ENCODE data around the gene POLR2I. TPM values are rescaled to one million over a fixed set of nuclear protein-coding genes. Genes with fewer than 3 reads are reported as not detected.

POLR2I gene
- total RNA-seq, 2 donors from 2014 or later, result 102 to 132 TPM

DNA sequence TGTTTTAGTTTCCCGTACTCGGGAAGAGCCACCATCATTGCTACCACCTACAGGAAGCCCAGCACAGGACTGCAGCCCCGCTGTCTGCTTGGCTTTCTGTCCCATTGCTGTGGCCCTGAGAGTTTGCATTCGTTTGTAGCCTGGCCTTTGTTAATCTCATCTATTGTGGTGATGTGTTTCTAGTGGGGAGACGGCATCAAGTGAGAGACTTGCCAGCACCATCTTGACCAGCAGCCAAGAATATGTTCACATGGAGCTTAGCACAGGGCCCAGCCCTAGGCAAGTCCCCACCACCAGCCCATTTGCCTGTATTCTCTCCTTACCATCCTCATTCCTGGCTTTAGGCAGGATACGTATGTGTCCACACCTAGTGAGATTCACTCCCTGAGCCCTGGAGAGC is 21.0 kb downstream of the POLR2I start:
- H3K4me1 ChIP-seq (ENCODE audit: control insufficient read depth, insufficient read depth, low read length), result no peaks in the 10 kb centered on the region
- H3K9me3 ChIP-seq (ENCODE audit: control insufficient read depth, low read length), result no peaks in the 10 kb centered on the region
- H3K36me3 ChIP-seq (ENCODE audit: control insufficient read depth, insufficient read depth, low read length), result peaks cover 58% of the 10 kb centered on the region
- H3K4me3 Mint-ChIP-seq, result no peak overlapping the region
- WGBS, 2 experiments (ENCODE audit: insufficient coverage in 1 of 2, insufficient read length in 1 of 2), result 86 to 100% methylated on average over 1 to 6 of the region's 6 CpGs
- H3K27me3 ChIP-seq (ENCODE audit: control insufficient read depth, insufficient read depth, low read length, poor library complexity, severe bottlenecking), result no peaks in the 10 kb centered on the region
- DNase-seq, result no peak
- no peaks in the 10 kb centered on the region for H3K27me3 Mint-ChIP-seq (ENCODE audit: insufficient read depth)
- TF ChIP-seq, protein P1, sequence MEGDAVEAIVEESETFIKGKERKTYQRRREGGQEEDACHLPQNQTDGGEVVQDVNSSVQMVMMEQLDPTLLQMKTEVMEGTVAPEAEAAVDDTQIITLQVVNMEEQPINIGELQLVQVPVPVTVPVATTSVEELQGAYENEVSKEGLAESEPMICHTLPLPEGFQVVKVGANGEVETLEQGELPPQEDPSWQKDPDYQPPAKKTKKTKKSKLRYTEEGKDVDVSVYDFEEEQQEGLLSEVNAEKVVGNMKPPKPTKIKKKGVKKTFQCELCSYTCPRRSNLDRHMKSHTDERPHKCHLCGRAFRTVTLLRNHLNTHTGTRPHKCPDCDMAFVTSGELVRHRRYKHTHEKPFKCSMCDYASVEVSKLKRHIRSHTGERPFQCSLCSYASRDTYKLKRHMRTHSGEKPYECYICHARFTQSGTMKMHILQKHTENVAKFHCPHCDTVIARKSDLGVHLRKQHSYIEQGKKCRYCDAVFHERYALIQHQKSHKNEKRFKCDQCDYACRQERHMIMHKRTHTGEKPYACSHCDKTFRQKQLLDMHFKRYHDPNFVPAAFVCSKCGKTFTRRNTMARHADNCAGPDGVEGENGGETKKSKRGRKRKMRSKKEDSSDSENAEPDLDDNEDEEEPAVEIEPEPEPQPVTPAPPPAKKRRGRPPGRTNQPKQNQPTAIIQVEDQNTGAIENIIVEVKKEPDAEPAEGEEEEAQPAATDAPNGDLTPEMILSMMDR (conservative IDR thresholded peaks at IDR 0.05), result no peak
- no peak overlapping the region for H3K27ac ChIP-seq (ENCODE audit: low read depth, low read length)
- H3K4me3 ChIP-seq (ENCODE audit: low read length), result no peak overlapping the region
- H3K27ac Mint-ChIP-seq, result no peak overlapping the region
- H3K9ac ChIP-seq (ENCODE audit: extremely low read depth, low read length, poor library complexity, severe bottlenecking), result no peak overlapping the region
- H3K9me3 Mint-ChIP-seq, result no peaks in the 10 kb centered on the region
- no peaks in the 10 kb centered on the region for H3K4me1 Mint-ChIP-seq
- H3K36me3 Mint-ChIP-seq (ENCODE audit: low read depth), result peaks cover 51% of the 10 kb centered on the region

- Mint-ChIP-seq H3K4me3 (no peak overlapping the region), H3K4me1 (no peaks in the 10 kb centered on the region), H3K9me3 (no peaks in the 10 kb centered on the region), H3K36me3 (ENCODE audit: low read depth) (peaks cover 50% of the 10 kb centered on the region), H3K27ac (no peak overlapping the region), H3K27me3 (ENCODE audit: insufficient read depth) (no peaks in the 10 kb centered on the region)
- no peaks in the 10 kb centered on the region for H3K9me3 ChIP-seq (ENCODE audit: control insufficient read depth, low read length)
- 84 to 100% methylated on average over 2 to 4 of the region's 5 CpGs for WGBS, 2 experiments (ENCODE audit: insufficient coverage in 1 of 2, insufficient read length in 1 of 2)
- H3K27me3 ChIP-seq (ENCODE audit: control insufficient read depth, insufficient read depth, low read length, poor library complexity, severe bottlenecking), result no peaks in the 10 kb centered on the region
- TF ChIP-seq, protein P1 (conservative IDR thresholded peaks at IDR 0.05), result no peak
- H3K4me3 ChIP-seq (ENCODE audit: low read length), result no peak overlapping the region
- H3K4me1 ChIP-seq (ENCODE audit: control insufficient read depth, insufficient read depth, low read length), result no peaks in the 10 kb centered on the region
- H3K27ac ChIP-seq (ENCODE audit: low read depth, low read length), result no peak overlapping the region
- DNase-seq, result no peak
- H3K36me3 ChIP-seq (ENCODE audit: control insufficient read depth, insufficient read depth, low read length), result peaks cover 57% of the 10 kb centered on the region
- no peak overlapping the region for H3K9ac ChIP-seq (ENCODE audit: extremely low read depth, low read length, poor library complexity, severe bottlenecking)
These were observed 21.5 kb downstream of the POLR2I start for GRCh38 chr19:36093146-36093662.

DNA sequence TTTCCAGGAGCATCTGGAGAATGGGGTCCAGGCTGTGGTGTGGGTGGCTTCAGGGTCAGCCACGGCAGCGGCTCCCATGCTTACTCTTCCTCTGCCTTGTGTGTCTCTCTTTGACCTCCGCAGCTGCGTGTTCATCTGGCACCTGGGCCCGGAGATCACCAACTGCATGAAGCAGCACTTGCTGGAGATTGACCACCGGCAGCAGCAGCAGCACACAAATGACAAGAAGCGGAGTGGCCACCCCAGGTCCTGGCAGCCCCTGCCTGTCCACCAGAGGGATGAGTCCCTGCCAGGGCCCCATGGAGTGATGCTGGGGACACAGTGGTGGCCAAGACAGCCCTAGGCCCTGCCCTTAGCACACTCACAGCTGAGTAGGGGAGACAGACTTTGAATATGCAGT is 22.1 kb downstream of the POLR2I start:
- H3K27me3 ChIP-seq (ENCODE audit: control insufficient read depth, insufficient read depth, low read length, poor library complexity, severe bottlenecking), result no peaks in the 10 kb centered on the region
- no peaks in the 10 kb centered on the region for H3K27me3 Mint-ChIP-seq (ENCODE audit: insufficient read depth)
- H3K4me3 ChIP-seq (ENCODE audit: low read length), result no peak overlapping the region
- H3K4me1 Mint-ChIP-seq, result no peaks in the 10 kb centered on the region
- H3K9me3 Mint-ChIP-seq, result no peaks in the 10 kb centered on the region
- TF ChIP-seq, protein P1 (conservative IDR thresholded peaks at IDR 0.05), result no peak
- no peak overlapping the region for H3K4me3 Mint-ChIP-seq
- no peak overlapping the region for H3K27ac ChIP-seq (ENCODE audit: low read depth, low read length)
- H3K9me3 ChIP-seq (ENCODE audit: control insufficient read depth, low read length), result no peaks in the 10 kb centered on the region
- 88 to 97% methylated on average over 6 to 7 of the region's 7 CpGs for WGBS, 2 experiments (ENCODE audit: insufficient coverage in 1 of 2, insufficient read length in 1 of 2)
- H3K27ac Mint-ChIP-seq, result no peak overlapping the region
- no peaks in the 10 kb centered on the region for H3K4me1 ChIP-seq (ENCODE audit: control insufficient read depth, insufficient read depth, low read length)
- peaks cover 62% of the 10 kb centered on the region for H3K36me3 ChIP-seq (ENCODE audit: control insufficient read depth, insufficient read depth, low read length)
- no peak for DNase-seq
- no peak overlapping the region for H3K9ac ChIP-seq (ENCODE audit: extremely low read depth, low read length, poor library complexity, severe bottlenecking)
- H3K36me3 Mint-ChIP-seq (ENCODE audit: low read depth), result peaks cover 52% of the 10 kb centered on the region

All from endodermal cell (in vitro differentiated cells).